ENCODE data around the gene FRMD4A.

The FRMD4A gene

GRCh38 chr10:13665516-13666262 is 665.0 kb downstream of the FRMD4A start:
- Mint-ChIP-seq H3K4me1 (no peaks in the 10 kb centered on the region), H3K4me3 (no peak overlapping the region), H3K9me3 (no peaks in the 10 kb centered on the region), H3K27ac (no peak overlapping the region), H3K27me3 (peaks cover 15% of the 10 kb centered on the region), H3K36me3 (no peaks in the 10 kb centered on the region)
- no peak for DNase-seq
- CTCF ChIA-PET, result interaction anchor here (0.6 kb wide), 1 partner anchor 648 kb away, joined by 3 read pairs; no protein-coding TSS in a partner anchor

DNA sequence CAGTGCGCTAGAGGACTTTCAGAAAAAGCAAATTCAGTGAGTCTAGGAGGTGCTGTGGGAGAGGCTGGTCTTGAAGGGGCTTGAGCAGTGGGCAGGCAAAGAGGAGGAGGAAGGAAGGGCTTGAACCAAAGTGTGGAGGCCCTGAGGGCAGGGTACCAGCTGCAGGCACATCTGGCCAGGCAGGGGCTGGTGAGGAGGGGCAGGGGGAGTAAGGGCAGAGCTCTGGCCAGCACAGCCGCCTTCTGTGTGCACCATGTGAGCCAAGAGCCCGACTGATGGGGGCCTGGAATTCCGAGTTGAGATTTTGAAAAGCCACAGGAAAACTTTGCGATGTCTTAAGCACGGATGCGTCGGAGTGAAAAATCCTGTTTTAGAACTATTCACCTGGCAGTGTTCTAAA is 669.5 kb downstream of the FRMD4A start:
- Mint-ChIP-seq H3K9me3 (no peaks in the 10 kb centered on the region), H3K27ac (no peak overlapping the region), H3K4me3 (no peak overlapping the region), H3K4me1 (peaks cover 21% of the 10 kb centered on the region), H3K36me3 (no peaks in the 10 kb centered on the region), H3K27me3 (peaks cover 23% of the 10 kb centered on the region)
- CTCF ChIA-PET, result interaction anchor here (1.8 to 2.9 kb wide), 3 partner anchors 8 to 115 kb away, joined by 4 to 15 read pairs (median 7); no protein-coding TSS in a partner anchor
- DNase-seq, result no peak

DNA sequence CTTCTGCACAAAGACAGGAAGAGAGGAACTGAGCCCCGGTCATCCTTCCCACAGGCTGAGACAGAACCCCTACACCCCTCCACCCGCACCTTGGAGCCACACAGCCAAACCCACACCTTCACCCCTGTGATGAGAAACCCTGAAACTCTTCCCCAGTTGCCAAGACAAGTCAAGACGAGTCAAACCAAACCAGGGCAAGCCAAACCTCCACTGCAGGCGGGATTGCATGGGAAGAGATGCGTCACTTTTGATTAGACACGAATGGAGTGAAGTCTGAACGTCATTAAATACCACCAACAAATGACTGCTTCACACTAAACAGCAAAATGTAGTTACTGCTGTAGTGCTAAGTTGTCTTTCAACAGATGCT is 670.2 kb downstream of the FRMD4A start:
- peaks cover 21% of the 10 kb centered on the region for H3K4me1 Mint-ChIP-seq
- no peak overlapping the region for H3K4me3 Mint-ChIP-seq
- no peak for DNase-seq
- CTCF ChIA-PET, result interaction anchor here (1.8 to 2.9 kb wide), 3 partner anchors 9 to 116 kb away, joined by 4 to 15 read pairs (median 7); no protein-coding TSS in a partner anchor
- H3K27ac Mint-ChIP-seq, result no peak overlapping the region
- no peaks in the 10 kb centered on the region for H3K36me3 Mint-ChIP-seq
- peaks cover 23% of the 10 kb centered on the region for H3K27me3 Mint-ChIP-seq
- H3K9me3 Mint-ChIP-seq, result no peaks in the 10 kb centered on the region

DNA sequence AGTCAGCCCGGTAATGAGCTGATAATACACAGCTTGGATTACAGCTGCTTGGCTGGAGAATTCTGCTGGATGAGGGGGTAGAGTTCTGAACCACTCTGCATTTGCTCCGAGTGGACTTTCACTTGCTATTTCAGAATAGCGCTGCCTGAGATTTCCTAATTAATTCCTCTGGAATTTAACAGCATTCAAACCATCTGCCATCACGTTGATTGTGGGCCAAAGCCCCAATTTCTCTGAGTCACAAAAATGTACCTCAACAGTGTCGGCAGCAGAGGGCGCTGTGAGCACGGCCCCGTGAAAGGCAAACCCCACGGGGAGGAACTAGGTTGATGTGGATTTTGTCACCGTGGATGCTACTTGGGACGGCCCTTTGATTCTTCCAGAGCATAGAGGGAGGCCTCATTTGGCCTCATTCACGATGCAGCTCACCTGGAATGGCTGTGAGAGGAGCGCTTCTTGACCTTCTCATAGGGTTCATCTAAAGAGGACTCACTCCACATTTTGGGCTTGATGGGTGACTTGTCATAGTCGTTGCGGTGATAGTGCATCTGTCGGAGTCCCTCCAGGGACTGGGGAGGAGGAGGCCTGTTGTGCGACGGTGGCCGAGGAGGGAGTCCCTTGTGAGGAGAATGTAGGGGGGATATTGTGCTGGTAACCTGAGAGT is 670.7 kb downstream of the FRMD4A start:
- CTCF ChIA-PET, result interaction anchor here (0.6 to 2.9 kb wide), 15 partner anchors 9 to 1104 kb away, joined by 3 to 15 read pairs (median 4); no protein-coding TSS in a partner anchor
- H3K36me3 Mint-ChIP-seq, result no peaks in the 10 kb centered on the region
- H3K9me3 Mint-ChIP-seq, result no peaks in the 10 kb centered on the region
- H3K4me1 Mint-ChIP-seq, result peaks cover 21% of the 10 kb centered on the region
- peaks cover 23% of the 10 kb centered on the region for H3K27me3 Mint-ChIP-seq
- H3K4me3 Mint-ChIP-seq, result no peak overlapping the region
- H3K27ac Mint-ChIP-seq, result peak overlapping the region; percentile 28
- DNase-seq, result peak; percentile 78

DNA sequence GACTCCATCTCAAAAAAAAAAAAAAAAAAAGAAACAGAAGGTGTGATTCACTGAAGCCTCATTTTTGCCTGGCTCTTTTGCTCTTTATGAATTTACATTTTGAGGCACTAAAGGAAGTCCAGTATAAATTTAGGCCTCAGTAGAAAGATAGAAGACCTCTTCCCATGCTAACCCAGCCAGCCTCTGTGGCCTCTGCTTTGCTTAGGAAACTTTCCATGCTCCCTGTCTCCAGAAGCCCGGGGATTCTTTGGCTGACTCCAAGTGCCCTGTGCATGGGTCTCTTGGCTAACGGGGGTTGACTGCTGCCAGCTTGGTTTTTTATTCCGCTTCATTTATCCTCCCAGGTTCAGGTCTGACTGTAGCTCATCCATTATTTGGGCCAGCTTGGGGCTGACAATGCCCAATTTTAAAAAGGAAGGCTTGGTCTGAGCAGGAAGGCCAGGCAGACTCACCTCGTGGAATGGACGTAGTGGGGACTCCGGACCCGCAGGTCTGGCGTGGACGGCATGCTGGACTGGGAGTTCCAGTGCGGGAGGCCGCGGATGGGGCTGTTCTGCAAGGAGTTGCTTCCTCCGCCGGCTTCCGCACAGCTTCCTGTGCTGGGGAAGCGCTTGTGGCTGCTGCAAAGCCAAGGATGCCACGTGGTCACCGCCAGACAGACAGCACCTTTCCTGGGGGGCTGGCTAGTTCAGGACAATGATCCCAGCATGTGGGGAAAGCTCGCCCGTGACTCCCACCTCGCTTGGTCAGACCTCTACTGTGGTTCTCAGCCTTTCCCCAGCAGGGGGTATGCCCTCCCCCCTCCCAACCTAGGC is 671.6 kb downstream of the FRMD4A start:
- no peak overlapping the region for H3K4me3 Mint-ChIP-seq
- DNase-seq, result peak; percentile 25
- no peaks in the 10 kb centered on the region for H3K36me3 Mint-ChIP-seq
- no peak overlapping the region for H3K27ac Mint-ChIP-seq
- H3K4me1 Mint-ChIP-seq, result peaks cover 21% of the 10 kb centered on the region
- peaks cover 20% of the 10 kb centered on the region for H3K27me3 Mint-ChIP-seq
- H3K9me3 Mint-ChIP-seq, result no peaks in the 10 kb centered on the region
- CTCF ChIA-PET, result interaction anchor here (0.6 to 2.9 kb wide), 17 partner anchors 8 to 1105 kb away, joined by 3 to 15 read pairs (median 4); no protein-coding TSS in a partner anchor

DNA sequence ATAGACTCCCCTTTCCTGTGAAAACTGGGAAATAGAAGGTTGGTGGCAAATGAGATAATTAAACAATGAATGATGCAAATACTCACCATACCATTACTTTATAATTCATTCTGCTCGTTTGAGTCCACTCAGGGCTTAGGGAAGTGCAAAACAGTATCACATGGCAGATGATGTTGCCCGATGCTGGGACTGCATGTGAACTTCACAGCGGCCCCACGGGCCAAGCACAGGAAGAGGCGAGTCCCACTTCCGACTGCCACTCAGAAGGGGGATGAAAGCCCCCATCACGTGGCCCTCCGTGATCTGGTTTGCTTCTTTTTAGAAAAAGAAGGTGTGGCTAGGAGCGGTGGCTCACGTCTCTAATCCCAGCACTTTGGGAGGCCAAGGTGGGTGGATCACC is 672.5 kb downstream of the FRMD4A start:
- peak; percentile 37 for DNase-seq
- Mint-ChIP-seq H3K36me3 (no peaks in the 10 kb centered on the region), H3K4me3 (no peak overlapping the region), H3K27me3 (peaks cover 19% of the 10 kb centered on the region), H3K27ac (no peak overlapping the region), H3K9me3 (no peaks in the 10 kb centered on the region), H3K4me1 (peaks cover 21% of the 10 kb centered on the region)
- CTCF ChIA-PET, result no interaction called here

GRCh38 chr10:13657101-13657680 is 673.5 kb downstream of the FRMD4A start:
- CTCF ChIA-PET, result interaction anchor here (0.6 to 0.7 kb wide), 2 partner anchors 62 to 127 kb away, joined by 3 read pairs; no protein-coding TSS in a partner anchor
- H3K27me3 Mint-ChIP-seq, result peaks cover 19% of the 10 kb centered on the region
- H3K4me3 Mint-ChIP-seq, result no peak overlapping the region
- DNase-seq, result no peak
- H3K9me3 Mint-ChIP-seq, result no peaks in the 10 kb centered on the region
- no peak overlapping the region for H3K27ac Mint-ChIP-seq
- H3K36me3 Mint-ChIP-seq, result no peaks in the 10 kb centered on the region
- H3K4me1 Mint-ChIP-seq, result peaks cover 21% of the 10 kb centered on the region

- peaks cover 21% of the 10 kb centered on the region for H3K4me1 Mint-ChIP-seq
- no peaks in the 10 kb centered on the region for H3K36me3 Mint-ChIP-seq
- no peak for DNase-seq
- H3K27me3 Mint-ChIP-seq, result peaks cover 13% of the 10 kb centered on the region
- CTCF ChIA-PET, result interaction anchor here (0.7 to 0.8 kb wide), 2 partner anchors 121 to 127 kb away, joined by 3 read pairs; no protein-coding TSS in a partner anchor
- no peaks in the 10 kb centered on the region for H3K9me3 Mint-ChIP-seq
- H3K4me3 Mint-ChIP-seq, result no peak overlapping the region
- H3K27ac Mint-ChIP-seq, result no peak overlapping the region
Observed at GRCh38 chr10:13656337-13657100, 674.2 kb downstream of the FRMD4A start.

GRCh38 chr10:13654846-13655245 is 675.9 kb downstream of the FRMD4A start:
- no peak for DNase-seq
- no peak overlapping the region for H3K4me3 Mint-ChIP-seq
- peaks cover under 1% of the 10 kb centered on the region for H3K27me3 Mint-ChIP-seq
- CTCF ChIA-PET, result no interaction called here
- no peaks in the 10 kb centered on the region for H3K36me3 Mint-ChIP-seq
- no peaks in the 10 kb centered on the region for H3K9me3 Mint-ChIP-seq
- H3K4me1 Mint-ChIP-seq, result peaks cover 16% of the 10 kb centered on the region
- no peak overlapping the region for H3K27ac Mint-ChIP-seq

- Mint-ChIP-seq H3K27me3 (no peaks in the 10 kb centered on the region), H3K9me3 (no peaks in the 10 kb centered on the region), H3K4me1 (peaks cover 11% of the 10 kb centered on the region), H3K4me3 (no peak overlapping the region), H3K27ac (no peak overlapping the region), H3K36me3 (peaks cover under 1% of the 10 kb centered on the region)
- DNase-seq, result no peak
- CTCF ChIA-PET, result no interaction called here
Observed at GRCh38 chr10:13654118-13654830, 676.5 kb downstream of the FRMD4A start.

DNA sequence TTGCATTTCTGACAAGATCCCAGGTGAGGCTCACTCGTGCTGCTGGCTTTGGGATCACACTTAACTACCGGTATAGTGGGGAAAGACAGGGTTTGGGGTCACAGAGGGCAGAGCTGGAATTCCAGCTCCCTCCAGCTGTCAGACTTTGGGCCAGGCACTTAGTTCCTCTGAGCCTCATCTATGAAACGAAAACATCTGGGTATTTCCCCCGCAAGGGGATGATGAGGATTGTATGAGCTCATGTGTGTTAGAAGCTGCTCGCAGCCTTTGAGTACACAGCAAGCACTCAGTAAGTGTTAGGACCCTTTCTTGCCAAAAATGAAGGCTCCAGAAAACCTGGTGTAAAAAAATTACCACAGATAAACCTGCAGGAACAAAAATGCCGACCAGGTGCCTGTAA is 677.9 kb downstream of the FRMD4A start:
- Mint-ChIP-seq H3K4me3 (no peak overlapping the region), H3K9me3 (no peaks in the 10 kb centered on the region), H3K36me3 (peaks cover 11% of the 10 kb centered on the region), H3K27me3 (no peaks in the 10 kb centered on the region), H3K27ac (no peak overlapping the region), H3K4me1 (peaks cover 12% of the 10 kb centered on the region)
- CTCF ChIA-PET, result interaction anchor here (0.5 kb wide), 1 partner anchor 1419 kb away, joined by 4 read pairs; no protein-coding TSS in a partner anchor
- no peak for DNase-seq

- H3K27ac Mint-ChIP-seq, result no peak overlapping the region
Observed at GRCh38 chr10:13651969-13652720, 678.6 kb downstream of the FRMD4A start.

More at GRCh38 chr10:13651969-13652720, 678.6 kb downstream of the FRMD4A start:
- Mint-ChIP-seq H3K4me3 (no peak overlapping the region), H3K36me3 (peaks cover 12% of the 10 kb centered on the region), H3K27me3 (no peaks in the 10 kb centered on the region), H3K9me3 (no peaks in the 10 kb centered on the region), H3K4me1 (peaks cover 14% of the 10 kb centered on the region)
- CTCF ChIA-PET, result interaction anchor here (0.5 to 1.0 kb wide), 2 partner anchors 8 to 1420 kb away, joined by 4 to 5 read pairs; no protein-coding TSS in a partner anchor
- DNase-seq, result no peak
